Activated CD4-positive, alpha-beta T cell treated with anti-CD3 and anti-CD28 coated beads, Interleukin-2, amount 50 U/mL, for 16 hours (primary cell): ENCODE data around the gene CACHD1.
"Not testable (repeated sequence)": the region's sequence is repeated elsewhere in the genome, so short reads cannot be mapped to it uniquely, and the experiment has no call there.

Experiments
- DNase-seq: peaks from one replicate; pipeline ENCODE4 v3.0.0-alpha.2; 2020

CACHD1 gene

DNA sequence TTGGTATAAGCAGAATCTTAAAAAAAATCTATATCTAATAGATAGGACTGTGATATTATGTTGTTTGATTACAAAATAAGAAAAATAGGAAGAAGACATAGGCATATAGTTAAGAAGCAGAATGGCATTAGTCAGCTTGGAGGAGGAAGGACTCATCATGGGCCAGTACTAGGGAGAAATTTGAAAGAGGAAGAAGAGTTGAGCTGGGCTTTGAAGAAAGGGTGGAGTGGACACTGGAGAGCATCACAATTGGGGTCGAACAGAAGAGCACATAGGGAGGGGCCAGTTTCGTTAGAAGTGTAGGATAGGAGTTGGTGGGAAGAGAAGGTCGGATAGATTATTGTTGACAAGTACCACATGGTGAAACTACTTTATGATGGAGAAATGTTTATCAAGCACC, 129.3 kb downstream of the CACHD1 start:
- DNase-seq: no peak

DNA sequence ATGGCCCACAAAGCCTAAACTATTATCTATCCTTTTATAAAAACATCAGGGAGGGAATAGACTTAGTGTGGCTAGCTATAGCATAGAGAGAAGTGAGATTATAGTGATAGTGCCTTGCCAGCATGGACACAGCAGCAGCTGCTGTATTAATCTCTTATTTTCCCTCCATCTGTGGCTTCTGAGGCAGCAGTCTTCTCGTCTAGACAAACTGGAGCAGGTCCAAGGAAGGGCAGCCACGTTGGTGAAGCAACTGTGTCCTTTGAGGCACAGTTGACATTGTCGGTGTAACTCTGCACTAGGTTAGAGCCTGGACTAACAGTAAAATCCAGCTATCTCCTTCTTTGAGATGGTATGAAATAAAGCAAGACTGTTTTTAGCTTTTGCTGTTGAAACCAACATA, 131.3 kb downstream of the CACHD1 start:
- DNase-seq: no peak

DNA sequence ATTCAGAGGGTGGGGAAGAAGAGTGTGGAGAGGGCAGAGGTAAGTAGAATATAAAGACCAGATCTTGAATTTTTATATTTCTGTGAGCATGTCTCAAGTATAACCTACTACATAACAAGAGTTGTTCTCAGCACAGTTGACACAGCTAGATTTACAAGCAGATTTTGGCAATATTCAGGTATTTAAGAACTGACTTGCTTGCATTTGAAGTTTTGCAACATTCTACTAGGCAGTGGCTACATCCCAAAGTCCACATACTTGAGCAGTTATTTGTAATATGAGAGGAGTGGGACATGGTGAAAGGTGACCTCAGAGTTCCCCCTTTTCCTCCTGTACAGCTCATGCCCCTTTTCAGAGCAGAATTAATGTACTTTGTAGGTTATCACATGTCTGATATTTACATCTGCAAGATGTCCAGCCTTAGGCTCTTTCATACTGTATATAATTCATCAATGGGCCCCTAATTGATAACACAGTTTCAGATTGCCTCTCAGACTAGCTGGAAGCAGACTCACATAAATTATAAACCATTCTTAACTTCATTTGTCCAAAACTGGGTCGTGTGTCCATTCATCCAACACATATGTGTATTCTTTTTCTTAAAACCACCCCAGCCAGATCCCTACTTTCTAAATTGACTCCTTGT, 138.2 kb downstream of the CACHD1 start:
- DNase-seq: no peak

DNA sequence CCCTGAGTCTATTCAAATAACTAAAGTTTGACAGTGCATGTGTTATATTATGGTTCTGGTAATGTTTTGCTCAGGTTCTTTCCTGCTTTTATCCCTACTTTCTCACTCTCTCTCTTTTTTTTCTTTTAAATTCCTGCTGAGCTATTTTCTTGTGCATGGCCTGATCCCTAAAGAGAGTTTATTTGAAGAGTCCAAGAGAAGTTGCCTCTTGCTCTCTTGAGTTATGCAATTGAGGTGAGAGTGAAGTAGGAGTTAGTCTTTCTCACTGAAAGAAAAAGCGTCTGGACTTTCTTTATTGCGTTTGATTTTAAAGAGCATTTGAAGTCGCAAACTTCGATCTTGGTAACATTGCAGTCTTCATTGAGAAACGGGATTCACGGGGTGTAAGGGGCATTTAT, 138.7 kb downstream of the CACHD1 start:
- DNase-seq: no peak

DNA sequence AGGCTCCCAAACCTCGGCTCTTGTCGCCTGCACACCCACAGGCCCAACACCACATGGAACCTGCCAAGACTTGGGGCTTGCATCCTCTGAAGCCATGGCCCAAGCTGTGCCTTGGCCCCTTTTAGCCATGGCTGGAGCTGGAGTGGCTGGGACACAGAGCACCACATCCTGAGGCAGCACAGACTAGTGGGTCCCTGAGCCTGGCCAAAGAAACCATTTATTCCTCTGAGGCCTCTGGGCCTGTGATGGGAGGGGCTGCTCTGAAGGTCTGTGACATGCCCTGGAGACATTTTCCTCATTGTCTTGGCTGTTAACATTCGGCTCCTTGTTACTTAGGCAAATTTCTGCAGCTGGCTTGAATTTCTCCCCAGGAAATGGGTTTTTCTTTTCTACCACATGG, 141.0 kb downstream of the CACHD1 start:
- DNase-seq: not testable (repeated sequence)

DNA sequence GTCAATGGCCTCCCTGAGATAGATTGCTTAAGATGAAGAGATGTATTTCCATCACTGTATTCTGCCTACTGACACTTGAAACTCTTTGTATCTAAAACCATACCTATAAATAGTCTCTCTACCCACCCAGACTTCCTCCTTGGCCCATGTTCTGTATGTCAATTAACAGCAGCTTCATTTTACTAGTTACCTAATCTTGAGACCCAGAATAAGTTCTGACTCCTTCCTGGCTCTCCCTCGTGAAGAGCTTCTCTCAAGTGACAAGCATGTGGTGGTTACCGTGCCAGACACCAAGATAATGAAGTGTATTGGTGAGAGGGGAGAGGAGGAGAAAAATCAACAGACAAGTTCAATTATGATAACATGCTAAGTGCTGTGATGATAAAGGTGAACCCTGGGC, 146.1 kb downstream of the CACHD1 start:
- no peak for DNase-seq

DNA sequence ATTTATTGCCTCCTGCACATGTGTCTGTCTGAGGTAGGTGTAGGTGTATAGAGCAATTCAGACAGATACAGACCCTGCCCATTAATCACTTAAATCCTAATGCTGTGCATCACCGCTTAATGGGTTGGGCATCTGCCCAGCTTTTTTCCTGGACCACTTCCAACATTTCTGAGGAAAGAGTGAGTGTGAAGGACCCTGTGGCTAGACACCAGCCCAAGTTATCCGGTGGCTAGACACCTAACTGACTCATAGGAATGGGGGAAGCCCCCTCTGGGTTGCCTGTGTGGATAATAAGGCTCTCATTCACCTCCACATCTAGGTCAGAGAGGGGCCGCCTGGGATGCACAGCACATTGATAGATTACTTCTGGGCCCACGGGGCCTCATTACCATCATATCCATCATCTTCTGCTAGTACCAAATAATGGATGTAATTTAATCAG, 153.8 kb downstream of the CACHD1 start:
- no peak for DNase-seq

DNA sequence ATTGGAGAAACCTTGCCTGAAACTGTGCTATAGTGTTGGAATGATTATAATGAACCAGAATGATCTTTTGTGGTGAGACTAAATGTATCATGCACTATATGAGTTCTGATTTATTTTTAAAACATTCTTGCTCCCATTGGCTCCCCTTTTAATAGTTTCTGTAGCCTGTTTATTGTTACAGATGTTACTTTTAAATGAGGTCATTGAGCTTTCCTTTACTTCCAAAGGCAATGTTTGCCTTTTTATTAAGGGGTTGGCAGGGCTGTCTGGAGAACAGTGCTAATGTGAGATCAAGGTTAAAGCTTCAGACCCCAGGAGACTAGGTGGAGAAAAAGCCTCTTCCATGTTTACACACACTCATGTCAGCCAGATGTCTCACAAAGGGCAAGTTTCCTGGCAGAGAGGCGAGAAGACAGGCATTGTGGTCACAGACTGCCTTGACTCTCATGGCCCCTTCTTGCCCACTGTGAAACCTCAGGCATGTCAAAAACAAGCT, 154.3 kb downstream of the CACHD1 start:
- no peak for DNase-seq

DNA sequence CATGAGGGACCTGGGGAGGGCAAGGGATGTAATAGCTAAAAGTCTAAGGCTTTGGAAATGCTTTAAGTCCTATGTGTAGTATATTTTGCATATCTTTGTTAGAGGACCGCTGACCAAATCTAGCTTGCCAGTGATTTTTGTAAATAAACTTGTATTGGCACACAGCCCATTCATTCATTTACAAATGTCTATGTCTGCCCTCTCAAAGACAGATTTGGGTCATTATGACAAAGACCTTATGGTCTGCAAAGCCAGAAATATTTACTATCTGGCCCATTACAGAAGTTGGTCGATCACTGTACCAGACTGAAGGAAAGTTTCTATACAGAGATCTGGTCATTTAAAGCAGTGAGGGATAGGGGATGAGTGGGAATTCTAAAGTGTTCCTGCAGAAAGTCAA, 154.9 kb downstream of the CACHD1 start:
- no peak for DNase-seq

DNA sequence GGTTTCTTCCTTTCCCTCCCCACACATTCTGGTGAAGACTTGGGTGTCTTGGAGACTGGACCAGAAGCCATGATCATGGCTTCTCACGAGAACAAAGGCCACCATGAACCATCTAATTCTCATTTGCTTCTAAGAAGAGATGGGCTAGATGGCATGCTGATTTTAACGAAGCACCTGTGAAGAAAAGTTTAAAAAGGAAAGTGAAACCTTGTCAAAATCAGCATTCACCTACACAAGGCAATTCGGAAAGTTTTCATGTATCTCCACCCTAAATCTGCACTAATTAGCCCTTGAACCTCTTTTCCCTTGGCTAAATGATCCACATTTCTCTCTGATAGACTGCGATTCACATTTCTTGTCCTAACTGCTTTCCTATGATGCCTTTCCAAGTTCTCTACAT, 160.7 kb downstream of the CACHD1 start:
- no peak for DNase-seq

DNA sequence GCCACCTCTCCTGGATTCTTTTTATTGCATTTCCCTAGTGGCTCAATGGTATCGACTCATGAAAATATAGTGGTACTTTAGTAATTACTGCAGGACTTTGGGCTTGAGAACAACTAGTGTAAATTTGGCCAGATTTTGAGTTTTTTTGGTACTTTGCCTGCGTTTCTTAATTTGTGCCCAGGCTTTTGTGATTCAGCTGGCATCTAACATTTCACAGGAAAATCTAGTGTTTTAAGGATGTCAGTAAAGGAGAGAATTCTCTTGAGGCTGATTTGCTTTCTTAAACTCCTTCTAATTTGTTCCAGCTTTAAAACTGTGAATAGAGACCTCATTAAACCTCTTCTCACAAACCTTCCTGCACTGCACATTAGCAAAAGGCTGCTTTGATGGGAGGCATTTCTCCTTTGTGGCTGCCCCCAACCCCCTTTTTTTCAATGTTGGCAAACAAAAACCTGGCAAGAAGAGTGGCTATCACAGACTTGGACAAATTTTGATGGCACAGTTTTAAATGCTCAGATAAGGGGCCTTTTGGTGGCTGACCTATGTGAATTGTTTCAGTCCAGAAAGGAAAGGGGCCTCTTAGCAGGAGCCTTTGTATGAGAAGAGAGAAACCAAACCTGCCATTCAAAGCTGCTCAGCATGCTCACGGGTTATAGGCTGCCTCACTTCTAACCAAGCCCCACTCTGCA, 161.6 kb downstream of the CACHD1 start:
- DNase-seq: no peak

DNA sequence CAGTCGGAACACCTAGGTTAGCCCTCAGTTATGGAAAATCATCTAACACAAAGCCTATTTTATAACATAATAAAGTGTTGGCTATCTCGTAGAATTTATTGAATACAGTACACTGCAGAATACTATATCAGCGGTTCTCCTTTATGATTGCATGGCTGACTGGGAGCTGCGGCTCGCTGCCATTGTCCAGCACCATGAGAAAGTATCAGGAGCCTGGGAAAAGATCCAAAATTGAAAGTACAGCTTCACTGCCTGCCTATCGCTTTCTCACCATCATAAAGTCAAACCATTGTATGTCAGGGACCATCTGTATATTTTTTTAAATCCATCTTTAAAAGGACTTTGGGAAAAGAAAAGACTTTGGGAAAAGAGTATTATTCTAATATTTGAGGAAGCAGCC, 163.0 kb downstream of the CACHD1 start:
- DNase-seq: no peak

DNA sequence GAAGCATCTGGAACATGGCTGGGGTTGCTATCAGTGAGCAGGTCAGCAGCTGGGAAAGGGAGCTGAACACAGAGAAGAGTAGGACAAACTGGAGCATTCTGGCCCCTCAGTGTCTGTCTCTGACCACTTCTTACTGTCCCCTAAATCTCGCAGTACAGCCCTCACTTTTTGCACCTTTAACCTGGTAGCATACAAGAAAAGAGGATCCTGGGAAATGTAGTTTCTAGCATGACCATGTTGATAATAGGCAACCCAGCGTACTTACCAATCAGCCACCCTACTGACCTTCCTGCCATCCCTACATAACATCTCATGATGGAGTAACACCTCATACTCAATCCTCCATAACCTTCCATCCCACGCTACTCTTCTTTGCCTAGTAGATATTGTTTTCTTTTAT, 175.8 kb downstream of the CACHD1 start:
- no peak for DNase-seq

DNA sequence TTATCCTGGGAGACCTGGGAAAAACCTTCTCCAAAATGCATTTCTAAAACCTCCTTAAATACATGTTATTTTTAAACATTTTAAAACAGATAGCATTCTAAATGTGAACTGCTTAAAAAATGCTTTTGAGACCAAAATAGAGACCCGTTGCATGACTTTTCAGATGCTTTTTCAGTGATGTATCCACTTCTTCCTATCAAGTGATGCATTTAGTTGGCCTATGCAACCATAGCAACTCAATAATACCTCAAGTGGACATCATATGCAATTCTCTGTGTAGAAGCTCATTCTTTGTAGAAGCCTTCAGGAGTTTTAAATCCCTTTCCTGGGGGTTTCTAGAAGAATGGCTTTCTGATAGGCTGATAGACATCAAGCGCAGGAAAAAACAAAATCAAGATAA, 180.5 kb downstream of the CACHD1 start:
- DNase-seq: no peak

DNA sequence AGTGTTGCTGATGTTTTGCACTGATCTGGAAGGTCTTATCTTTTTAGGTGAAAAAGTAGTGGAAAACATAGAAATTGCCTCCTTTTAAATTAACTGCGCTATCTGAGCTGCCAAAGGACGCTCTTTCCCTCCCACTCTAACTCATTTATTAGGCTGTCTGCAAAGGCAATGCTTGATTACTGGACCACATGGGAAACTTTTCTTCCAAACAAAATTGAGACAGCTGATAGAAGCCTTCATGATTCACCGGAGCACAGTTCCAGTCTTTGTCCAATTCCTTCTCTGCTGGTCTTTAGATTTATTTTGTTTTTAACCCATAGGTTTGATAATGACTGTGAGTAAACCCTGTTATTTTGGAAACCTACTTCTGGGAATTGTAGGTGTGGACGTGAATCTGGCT, 181.9 kb downstream of the CACHD1 start:
- DNase-seq: no peak

DNA sequence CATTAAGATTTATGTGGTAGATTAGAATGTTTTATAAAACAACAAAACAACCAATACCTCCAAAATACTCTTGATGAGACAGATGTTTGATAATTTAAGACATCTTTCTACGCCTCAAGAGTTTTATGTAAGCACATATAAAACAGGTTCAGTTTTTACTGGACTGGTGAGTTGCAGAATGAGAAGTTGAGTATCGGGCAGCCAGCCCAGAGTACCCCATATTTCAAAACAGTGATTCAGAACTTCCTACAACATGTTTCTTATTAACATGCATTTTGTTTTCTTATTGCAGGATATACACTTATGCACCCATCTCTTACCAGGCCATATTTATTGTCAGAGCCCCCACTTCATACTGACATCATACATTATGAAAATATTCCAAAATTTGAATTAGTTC, 183.5 kb downstream of the CACHD1 start:
- no peak for DNase-seq

DNA sequence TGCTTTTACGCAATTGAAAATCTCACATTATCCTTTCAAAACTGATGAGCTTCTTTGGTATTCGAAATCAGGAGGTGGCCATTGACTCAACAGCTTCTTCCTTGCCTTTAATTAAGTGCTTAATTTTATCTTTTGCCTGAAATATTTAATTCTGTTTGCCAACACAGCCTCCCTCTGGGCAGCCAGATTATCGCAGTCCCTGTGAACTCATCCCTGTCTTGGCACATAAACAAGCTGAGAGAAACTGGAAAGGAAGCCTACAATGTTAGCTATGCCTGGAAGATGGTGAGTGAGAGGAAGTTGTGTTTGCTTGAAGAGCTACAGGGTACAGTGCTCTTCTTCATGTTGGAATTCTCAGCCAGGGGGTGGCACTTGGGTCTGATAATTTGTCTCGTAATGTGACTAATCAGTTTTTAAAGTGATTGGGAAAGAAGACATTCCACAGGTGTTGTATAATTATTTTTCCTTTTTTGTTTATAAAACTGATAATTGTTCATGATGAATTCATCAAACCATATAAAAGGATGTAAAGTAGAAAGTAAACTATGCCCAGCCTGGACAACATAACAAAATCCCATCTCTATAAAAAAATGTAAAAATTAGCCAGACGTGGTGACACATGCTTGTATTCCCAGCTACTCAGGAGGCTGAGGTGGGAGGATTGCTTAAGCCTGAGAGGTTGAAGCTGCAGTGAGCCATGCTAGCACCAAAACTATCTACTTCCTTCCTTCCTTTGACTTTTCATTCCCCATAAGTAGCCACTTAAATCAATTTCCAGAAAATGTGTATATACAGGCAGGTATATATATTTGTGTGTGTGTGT, 184.8 kb downstream of the CACHD1 start:
- no peak for DNase-seq

DNA sequence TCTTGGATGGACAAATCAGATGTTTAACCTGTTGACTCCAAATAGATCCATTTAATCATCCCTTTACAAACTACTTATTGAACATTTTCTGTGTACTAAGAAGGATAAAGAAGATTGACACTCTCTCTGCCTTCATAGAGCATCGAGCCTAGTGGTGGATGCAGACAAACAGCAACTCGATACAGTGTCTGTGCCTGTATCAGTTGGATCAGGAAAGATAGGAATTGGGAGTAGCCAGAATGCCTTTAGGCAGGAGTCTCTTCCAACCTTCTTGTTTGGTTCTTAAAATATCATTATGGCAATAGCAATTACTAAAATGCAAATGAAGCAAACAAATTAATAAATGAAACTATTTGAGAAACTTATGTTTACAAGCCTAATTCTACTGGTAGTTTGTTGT, 185.9 kb downstream of the CACHD1 start:
- DNase-seq: no peak

DNA sequence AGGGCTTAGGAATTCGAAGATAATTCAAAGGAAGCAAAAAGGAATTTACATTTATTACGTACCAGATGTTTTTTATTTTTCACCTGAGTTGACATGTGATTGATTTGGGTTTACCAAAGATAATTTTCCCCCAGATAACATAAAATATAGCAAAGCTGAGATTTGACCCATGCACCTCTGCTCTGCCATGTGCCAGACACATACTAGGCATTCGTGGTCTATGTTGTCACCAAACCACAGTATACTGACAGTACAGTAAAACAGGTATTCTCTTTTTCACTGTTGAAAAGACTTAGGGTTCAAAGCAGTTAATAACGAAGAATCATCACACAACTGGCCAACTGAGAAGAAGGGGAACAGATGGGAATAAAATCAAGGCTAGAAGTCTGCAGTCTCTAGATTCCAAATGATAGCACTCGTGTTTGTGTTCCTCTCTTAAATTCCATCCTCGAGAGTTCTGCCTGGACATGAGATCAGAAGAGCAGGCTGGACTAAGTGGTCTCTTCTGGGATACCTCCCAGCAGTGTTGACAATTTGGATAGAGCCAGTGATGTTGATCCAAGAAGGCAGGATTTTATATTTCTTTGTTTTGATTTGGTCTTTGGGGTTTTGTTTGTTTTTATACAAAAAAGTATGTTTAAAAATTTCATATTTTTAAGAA, 189.7 kb downstream of the CACHD1 start:
- DNase-seq: no peak

DNA sequence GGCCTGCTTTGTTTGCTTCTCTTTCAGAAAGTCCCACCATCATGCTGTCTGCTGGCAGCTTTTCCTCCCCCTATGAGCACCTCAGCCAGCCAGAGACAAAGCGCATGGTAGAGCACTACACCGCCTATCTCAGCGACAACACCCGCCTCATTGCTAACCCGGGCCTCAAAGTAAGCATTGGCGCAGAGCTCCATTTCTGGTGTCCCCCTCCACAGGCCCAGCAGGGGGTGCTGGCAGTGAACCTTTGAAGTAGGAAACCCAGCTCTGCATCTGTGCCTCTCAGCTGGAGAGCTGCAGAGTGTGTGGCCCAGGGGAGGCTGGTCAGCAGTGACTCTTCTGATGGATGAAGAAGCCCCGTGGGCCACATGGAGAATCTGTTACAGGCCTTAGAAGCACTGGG, 193.7 kb downstream of the CACHD1 start:
- peak; percentile 18 for DNase-seq

DNA sequence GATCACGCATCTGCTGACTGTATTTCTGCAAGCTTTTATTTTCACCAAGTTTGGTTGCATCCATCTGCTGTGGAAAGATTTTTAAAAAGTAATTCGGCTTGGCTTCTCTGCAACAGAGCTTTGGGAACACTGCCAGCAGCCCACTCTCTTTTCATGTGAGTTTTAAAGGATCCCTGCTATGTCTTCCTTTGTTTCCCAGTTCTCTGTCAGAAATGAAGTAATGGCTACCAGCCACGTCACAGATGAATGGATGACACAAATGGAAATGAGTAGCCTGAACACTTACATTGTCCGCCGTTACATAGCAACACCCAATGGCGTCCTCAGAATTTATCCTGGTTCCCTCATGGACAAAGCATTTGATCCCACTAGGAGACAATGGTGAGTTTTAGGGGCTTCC, 194.4 kb downstream of the CACHD1 start:
- DNase-seq: no peak

DNA sequence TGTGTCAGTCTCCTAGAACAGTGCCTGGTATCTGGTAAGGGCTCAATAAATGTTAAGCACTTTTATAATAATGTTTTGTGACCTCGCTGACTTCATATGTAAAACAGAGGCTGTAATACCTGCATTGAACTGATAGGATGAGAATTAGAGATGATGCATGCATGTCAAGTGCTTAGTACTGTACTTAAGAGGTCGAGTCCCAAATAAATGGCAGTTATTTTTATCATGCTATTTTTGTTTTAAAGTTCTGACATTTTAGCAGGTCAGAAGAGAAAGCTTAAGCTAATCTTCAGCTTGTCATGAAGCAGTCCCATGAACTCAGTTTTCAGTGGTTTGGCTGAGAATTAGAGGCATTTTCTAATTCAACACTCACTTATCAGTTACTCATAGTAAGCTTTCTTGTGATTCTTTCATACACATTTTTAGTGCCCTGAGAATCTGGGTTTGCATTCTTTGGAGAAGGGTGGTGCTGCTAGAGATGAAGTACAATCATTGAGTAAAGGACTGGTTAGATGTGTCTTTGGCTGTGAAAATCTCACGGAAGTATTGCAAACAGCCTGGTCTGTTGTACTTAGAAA, 199.3 kb downstream of the CACHD1 start:
- DNase-seq: no peak
